Measurements from ENCODE around the gene ESF1.

DNA sequence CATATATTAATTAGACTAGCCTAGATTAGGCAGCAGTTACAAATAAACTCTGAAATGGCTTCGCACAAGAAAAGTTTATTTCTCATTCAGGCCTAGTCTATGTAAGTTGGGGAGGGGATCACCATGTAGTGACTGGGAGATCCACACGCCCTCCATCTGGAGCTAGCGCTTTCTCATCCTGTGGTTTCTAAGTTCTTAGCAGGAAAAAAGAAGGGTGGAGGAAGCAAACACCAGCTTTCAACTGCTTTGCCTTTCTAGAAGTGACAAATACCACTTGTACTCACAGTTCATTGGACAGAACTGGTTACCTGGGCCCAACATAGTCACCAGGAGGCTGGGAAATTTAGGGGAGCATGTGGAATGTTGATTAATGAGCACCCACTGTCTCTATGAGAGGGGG, 46.8 kb upstream of the ESF1 start:
- TF ChIP-seq, protein P1, sequence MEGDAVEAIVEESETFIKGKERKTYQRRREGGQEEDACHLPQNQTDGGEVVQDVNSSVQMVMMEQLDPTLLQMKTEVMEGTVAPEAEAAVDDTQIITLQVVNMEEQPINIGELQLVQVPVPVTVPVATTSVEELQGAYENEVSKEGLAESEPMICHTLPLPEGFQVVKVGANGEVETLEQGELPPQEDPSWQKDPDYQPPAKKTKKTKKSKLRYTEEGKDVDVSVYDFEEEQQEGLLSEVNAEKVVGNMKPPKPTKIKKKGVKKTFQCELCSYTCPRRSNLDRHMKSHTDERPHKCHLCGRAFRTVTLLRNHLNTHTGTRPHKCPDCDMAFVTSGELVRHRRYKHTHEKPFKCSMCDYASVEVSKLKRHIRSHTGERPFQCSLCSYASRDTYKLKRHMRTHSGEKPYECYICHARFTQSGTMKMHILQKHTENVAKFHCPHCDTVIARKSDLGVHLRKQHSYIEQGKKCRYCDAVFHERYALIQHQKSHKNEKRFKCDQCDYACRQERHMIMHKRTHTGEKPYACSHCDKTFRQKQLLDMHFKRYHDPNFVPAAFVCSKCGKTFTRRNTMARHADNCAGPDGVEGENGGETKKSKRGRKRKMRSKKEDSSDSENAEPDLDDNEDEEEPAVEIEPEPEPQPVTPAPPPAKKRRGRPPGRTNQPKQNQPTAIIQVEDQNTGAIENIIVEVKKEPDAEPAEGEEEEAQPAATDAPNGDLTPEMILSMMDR (conservative IDR thresholded peaks at IDR 0.05): no peak
- TF ChIP-seq EZH2 (IDR thresholded peaks at IDR 0.05; ENCODE audit: low read depth): no peak
